Loucy (cell line): ENCODE data around the gene CDH4.

Experiments
- H2AFZ ChIP-seq: fragments of 200-600 bp; sonication (generic); 2 replicates; pipeline ENCODE4 v1.6.0; 2016; ENCODE audit warnings: antibody characterized with exemption, mild to moderate bottlenecking, low read length, moderate library complexity
- H3F3A ChIP-seq: fragments of 200-600 bp; 2 replicates; pipeline ENCODE4 v1.6.0; 2016; ENCODE audit warnings: antibody characterized with exemption, low read depth, mild to moderate bottlenecking
- H3K27me3 ChIP-seq: fragments of 200-600 bp; sonication (generic); 2 replicates; pipeline ENCODE4 v1.6.1; 2014; ENCODE audit warnings: low read length, mild to moderate bottlenecking; ENCODE audit not compliant: insufficient read depth, poor library complexity, severe bottlenecking
- H3K36me3 ChIP-seq: fragments of 200-600 bp; sonication (generic); 2 replicates; pipeline ENCODE4 v1.6.1; 2016; ENCODE audit warnings: low read length; ENCODE audit not compliant: insufficient read depth
- H3K4me1 ChIP-seq: fragments of 200-600 bp; sonication (generic); 2 replicates; pipeline ENCODE4 v1.5.1; 2014; ENCODE audit warnings: low read length, mild to moderate bottlenecking; ENCODE audit not compliant: insufficient read depth, poor library complexity, severe bottlenecking
- H3K4me2 ChIP-seq: fragments of 200-600 bp; sonication (generic); 2 replicates; pipeline ENCODE4 v1.6.0; 2014; ENCODE audit warnings: antibody characterized with exemption, low read length, low read depth, mild to moderate bottlenecking; ENCODE audit not compliant: poor library complexity, severe bottlenecking
- H3K4me3 ChIP-seq: fragments of 200-600 bp; sonication (generic); 2 replicates; pipeline ENCODE4 v1.5.1; 2014; ENCODE audit warnings: low read length, mild to moderate bottlenecking, mixed read lengths; ENCODE audit not compliant: poor library complexity, severe bottlenecking
- H3K79me2 ChIP-seq: fragments of 200-600 bp; sonication (generic); 2 replicates; pipeline ENCODE4 v1.6.1; 2014; ENCODE audit warnings: low read length; ENCODE audit not compliant: insufficient read depth
- H3K9ac ChIP-seq: fragments of 200-600 bp; sonication (generic); 2 replicates; pipeline ENCODE4 v1.6.0; 2014; ENCODE audit warnings: mild to moderate bottlenecking, low read depth, low read length, moderate library complexity; ENCODE audit not compliant: poor library complexity, severe bottlenecking
- H3K9me2 ChIP-seq: fragments of 200-600 bp; sonication (generic); replicated peaks from 2 replicates; pipeline ENCODE4 v1.6.1; 2016; ENCODE audit warnings: low read depth, low read length, mixed read lengths
- H3K9me3 ChIP-seq: fragments of 200-600 bp; sonication (generic); 2 replicates; pipeline ENCODE4 v1.6.1; 2014; ENCODE audit warnings: mild to moderate bottlenecking, antibody characterized with exemption, low read length, low read depth; ENCODE audit not compliant: insufficient read depth
- H4K20me1 ChIP-seq: fragments of 200-600 bp; sonication (generic); 2 replicates; pipeline ENCODE4 v1.6.0; 2014; ENCODE audit warnings: antibody characterized with exemption, low read length, mild to moderate bottlenecking; ENCODE audit not compliant: insufficient read depth, poor library complexity, severe bottlenecking
- EZH2phosphoT487 ChIP-seq: fragments of 200-600 bp; IDR thresholded peaks from 2 replicates; pipeline ENCODE4 v1.6.1; 2018; ENCODE audit warnings: antibody characterized with exemption, mild to moderate bottlenecking, moderate library complexity, borderline replicate concordance
- TF ChIP-seq, protein P1 (sequence below): fragments of 200-600 bp; sonication (generic); conservative IDR thresholded peaks from 2 replicates; pipeline ENCODE4 v1.5.1; 2014; ENCODE audit warnings: mild to moderate bottlenecking, antibody characterized with exemption, low read length

Gene CDH4

GRCh38 chr20:61800359-61801064 is 548.5 kb downstream of the CDH4 start:
- no peak for TF ChIP-seq EZH2phosphoT487
- TF ChIP-seq, protein P1, sequence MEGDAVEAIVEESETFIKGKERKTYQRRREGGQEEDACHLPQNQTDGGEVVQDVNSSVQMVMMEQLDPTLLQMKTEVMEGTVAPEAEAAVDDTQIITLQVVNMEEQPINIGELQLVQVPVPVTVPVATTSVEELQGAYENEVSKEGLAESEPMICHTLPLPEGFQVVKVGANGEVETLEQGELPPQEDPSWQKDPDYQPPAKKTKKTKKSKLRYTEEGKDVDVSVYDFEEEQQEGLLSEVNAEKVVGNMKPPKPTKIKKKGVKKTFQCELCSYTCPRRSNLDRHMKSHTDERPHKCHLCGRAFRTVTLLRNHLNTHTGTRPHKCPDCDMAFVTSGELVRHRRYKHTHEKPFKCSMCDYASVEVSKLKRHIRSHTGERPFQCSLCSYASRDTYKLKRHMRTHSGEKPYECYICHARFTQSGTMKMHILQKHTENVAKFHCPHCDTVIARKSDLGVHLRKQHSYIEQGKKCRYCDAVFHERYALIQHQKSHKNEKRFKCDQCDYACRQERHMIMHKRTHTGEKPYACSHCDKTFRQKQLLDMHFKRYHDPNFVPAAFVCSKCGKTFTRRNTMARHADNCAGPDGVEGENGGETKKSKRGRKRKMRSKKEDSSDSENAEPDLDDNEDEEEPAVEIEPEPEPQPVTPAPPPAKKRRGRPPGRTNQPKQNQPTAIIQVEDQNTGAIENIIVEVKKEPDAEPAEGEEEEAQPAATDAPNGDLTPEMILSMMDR, result no peak
- H3K79me2 ChIP-seq, result 0 out of 2 replicates have a peak, but pooled peaks cover 2% of the 10 kb centered on the region
- H2AFZ ChIP-seq, result no peak overlapping the region
- H3K9me3 ChIP-seq, result no peaks in the 10 kb centered on the region
- no peak overlapping the region for H3K4me3 ChIP-seq
- no peaks in the 10 kb centered on the region for H3F3A ChIP-seq
- no peaks in the 10 kb centered on the region for H3K9me2 ChIP-seq
- no peak overlapping the region for H3K9ac ChIP-seq
- H3K4me2 ChIP-seq, result no peak overlapping the region
- H4K20me1 ChIP-seq, result no peaks in the 10 kb centered on the region
- H3K27me3 ChIP-seq, result no peaks in the 10 kb centered on the region
- no peaks in the 10 kb centered on the region for H3K4me1 ChIP-seq
- no peaks in the 10 kb centered on the region; the same call in 1 of the 2 replicates for H3K36me3 ChIP-seq

GRCh38 chr20:61801065-61801360 is 549.0 kb downstream of the CDH4 start:
- no peak overlapping the region for H3K4me2 ChIP-seq
- H3K4me1 ChIP-seq, result no peaks in the 10 kb centered on the region
- H3K9me2 ChIP-seq, result no peaks in the 10 kb centered on the region
- no peaks in the 10 kb centered on the region for H3K27me3 ChIP-seq
- no peaks in the 10 kb centered on the region for H4K20me1 ChIP-seq
- no peaks in the 10 kb centered on the region for H3F3A ChIP-seq
- no peak overlapping the region for H3K9ac ChIP-seq
- no peak overlapping the region for H2AFZ ChIP-seq
- no peak overlapping the region for H3K4me3 ChIP-seq
- no peaks in the 10 kb centered on the region for H3K9me3 ChIP-seq
- H3K79me2 ChIP-seq, result 0 out of 2 replicates have a peak, but pooled peaks cover 2% of the 10 kb centered on the region
- TF ChIP-seq EZH2phosphoT487, result no peak
- TF ChIP-seq, protein P1, result no peak
- H3K36me3 ChIP-seq, result no peaks in the 10 kb centered on the region; the same call in 1 of the 2 replicates

GRCh38 chr20:61801428-61801827 is 549.4 kb downstream of the CDH4 start:
- Histone ChIP-seq H2AFZ (no peak overlapping the region), H3K36me3 (no peaks in the 10 kb centered on the region; the same call in 1 of the 2 replicates), H3K9me2 (no peaks in the 10 kb centered on the region), H3K9ac (no peak overlapping the region), H3K4me1 (no peaks in the 10 kb centered on the region), H3K4me2 (no peak overlapping the region), H3F3A (no peaks in the 10 kb centered on the region), H3K79me2 (no peaks in the 10 kb centered on the region), H3K9me3 (no peaks in the 10 kb centered on the region), H3K27me3 (no peaks in the 10 kb centered on the region), H3K4me3 (no peak overlapping the region), H4K20me1 (no peaks in the 10 kb centered on the region)
- TF ChIP-seq, protein P1, result no peak
- TF ChIP-seq EZH2phosphoT487, result no peak
